Measurements from ENCODE around the gene ADCK2.
A peak's percentile ranks its signal among the peaks of the same experiment; 100 is the strongest.
"Not testable (repeated sequence)": the region's sequence is repeated elsewhere in the genome, so short reads cannot be mapped to it uniquely, and the experiment has no call there.

The ADCK2 gene

GRCh38 chr7:140672382-140673062, at the start of gene ADCK2:
Gene ADCK2, plus strand, starts transcription at chr7:140672945. Its CDS starts 386 bp downstream, at chr7:140673331.
- peak; percentile 56 for DNase-seq

GRCh38 chr7:140623980-140624379, 48.8 kb upstream of the ADCK2 start:
- DNase-seq: no peak

GRCh38 chr7:140624392-140625191, 48.2 kb upstream of the ADCK2 start:
- no peak for DNase-seq

- DNase-seq: not testable (repeated sequence)
Measured at GRCh38 chr7:140625192-140625558, 47.6 kb upstream of the ADCK2 start.

GRCh38 chr7:140625908-140626868, 46.6 kb upstream of the ADCK2 start:
- DNase-seq: no peak

GRCh38 chr7:140631021-140631420, 41.7 kb upstream of the ADCK2 start:
- no peak for DNase-seq

GRCh38 chr7:140631602-140632001, 41.1 kb upstream of the ADCK2 start:
- DNase-seq: no peak

GRCh38 chr7:140635345-140635744, 37.4 kb upstream of the ADCK2 start:
- no peak for DNase-seq

- DNase-seq: no peak
Measured at GRCh38 chr7:140635816-140636215, 36.9 kb upstream of the ADCK2 start.

- DNase-seq: no peak
Measured at GRCh38 chr7:140637400-140637799, 35.3 kb upstream of the ADCK2 start.

- no peak for DNase-seq
Measured at GRCh38 chr7:140638173-140638791, 34.5 kb upstream of the ADCK2 start.

GRCh38 chr7:140639366-140640053, 33.2 kb upstream of the ADCK2 start:
- no peak for DNase-seq

- no peak for DNase-seq
Measured at GRCh38 chr7:140640060-140640637, 32.6 kb upstream of the ADCK2 start.

- DNase-seq: no peak
Measured at GRCh38 chr7:140640727-140641523, 31.8 kb upstream of the ADCK2 start, which contains the start of gene DENND2A. Gene DENND2A, minus strand, starts transcription at chr7:140640813. Its CDS starts 38,416 bp downstream, at chr7:140602397.

GRCh38 chr7:140641524-140642195, 31.1 kb upstream of the ADCK2 start:
- no peak for DNase-seq

- DNase-seq: no peak
Measured at GRCh38 chr7:140643416-140643815, 29.3 kb upstream of the ADCK2 start.

GRCh38 chr7:140644761-140645160, 28.0 kb upstream of the ADCK2 start:
- not testable (repeated sequence) for DNase-seq

GRCh38 chr7:140645166-140645900, 27.4 kb upstream of the ADCK2 start:
- DNase-seq: no peak

- DNase-seq: peak; percentile 28
Measured at GRCh38 chr7:140646931-140647647, 25.7 kb upstream of the ADCK2 start.
